HL-60 (cell line): ENCODE results near the gene PRICKLE4.

Source experiments
- DNase-seq, 2 experiments: peaks; one replicate each; pipeline ENCODE4 v3.0.0-alpha.2; 2010 to 2020; ENCODE audit warnings: low read depth in 1 of 2, low spot score in 1 of 2
- H3K27ac ChIP-seq: fragments of 250-450 bp; sonication (Bioruptor Pico); replicated peaks from 2 replicates; pipeline ENCODE4 v1.5.1; 2020; ENCODE audit warnings: mild to moderate bottlenecking, moderate library complexity
- H3K27me3 ChIP-seq: fragments of 250-450 bp; sonication (Bioruptor Pico); 2 replicates; pipeline ENCODE4 v1.5.1; 2021; ENCODE audit warnings: mild to moderate bottlenecking, moderate library complexity; ENCODE audit not compliant: insufficient read depth, poor library complexity, severe bottlenecking
- H3K4me3 ChIP-seq: replicated peaks from 2 replicates; pipeline ENCODE4 v1.5.1; 2011; ENCODE audit warnings: mild to moderate bottlenecking, control low read depth, low read length; ENCODE audit not compliant: insufficient read depth
- GABPA ChIP-seq: IDR thresholded peaks from 2 replicates; pipeline ENCODE4 v1.6.1; 2012; ENCODE audit warnings: low read depth
- POLR2AphosphoS5 ChIP-seq: IDR thresholded peaks from 2 replicates; pipeline ENCODE4 v1.6.1; 2012; ENCODE audit warnings: low read depth
- SPI1 ChIP-seq: IDR thresholded peaks from 2 replicates; pipeline ENCODE4 v1.6.1; 2012; ENCODE audit warnings: low read depth, mild to moderate bottlenecking, borderline replicate concordance
- TF ChIP-seq, protein P1 (sequence below): IDR thresholded peaks from 2 replicates; pipeline ENCODE4 v1.6.1; 2012; ENCODE audit warnings: low read depth; ENCODE audit not compliant: insufficient replicate concordance
- TF ChIP-seq, protein P2 (sequence below): IDR thresholded peaks from one replicate; pipeline ENCODE4 v1.5.1; 2011; ENCODE audit warnings: low read length, control low read depth, inconsistent platforms; ENCODE audit not compliant: insufficient read depth

Gene PRICKLE4

DNA sequence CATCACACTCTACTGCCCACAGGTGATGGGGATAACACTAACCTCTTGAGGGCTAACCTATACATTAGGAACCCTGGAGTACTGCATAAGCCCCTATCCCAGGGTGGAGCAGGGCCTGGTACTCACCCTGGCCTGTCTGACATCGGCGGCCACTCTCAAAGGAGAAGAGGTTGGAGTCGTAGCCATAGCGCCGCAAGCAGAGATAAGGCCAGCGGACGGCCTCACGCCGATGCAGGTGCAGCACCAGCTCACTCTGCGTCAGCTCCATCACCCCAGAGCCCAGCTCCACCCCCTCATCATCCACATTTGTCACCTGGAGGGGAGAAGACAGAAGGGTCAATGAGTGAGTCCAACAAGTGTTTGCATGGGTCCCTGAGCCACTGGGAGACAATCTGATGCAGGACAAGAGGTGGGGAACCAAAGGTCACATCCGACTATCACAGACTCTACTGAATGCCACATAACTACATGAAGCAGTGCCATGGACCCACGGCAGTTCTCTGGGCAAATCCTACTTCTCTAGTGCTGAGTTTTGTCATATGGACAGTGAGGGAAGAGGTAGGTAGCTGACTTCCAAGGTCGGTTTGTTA is 5.2 kb upstream of the PRICKLE4 start:
- no peak overlapping the region for H3K27ac ChIP-seq
- DNase-seq, result no peak
- no peaks in the 10 kb centered on the region for H3K27me3 ChIP-seq
- TF ChIP-seq SPI1 (no peak), POLR2AphosphoS5 (no peak), GABPA (no peak)
- TF ChIP-seq, protein P1, sequence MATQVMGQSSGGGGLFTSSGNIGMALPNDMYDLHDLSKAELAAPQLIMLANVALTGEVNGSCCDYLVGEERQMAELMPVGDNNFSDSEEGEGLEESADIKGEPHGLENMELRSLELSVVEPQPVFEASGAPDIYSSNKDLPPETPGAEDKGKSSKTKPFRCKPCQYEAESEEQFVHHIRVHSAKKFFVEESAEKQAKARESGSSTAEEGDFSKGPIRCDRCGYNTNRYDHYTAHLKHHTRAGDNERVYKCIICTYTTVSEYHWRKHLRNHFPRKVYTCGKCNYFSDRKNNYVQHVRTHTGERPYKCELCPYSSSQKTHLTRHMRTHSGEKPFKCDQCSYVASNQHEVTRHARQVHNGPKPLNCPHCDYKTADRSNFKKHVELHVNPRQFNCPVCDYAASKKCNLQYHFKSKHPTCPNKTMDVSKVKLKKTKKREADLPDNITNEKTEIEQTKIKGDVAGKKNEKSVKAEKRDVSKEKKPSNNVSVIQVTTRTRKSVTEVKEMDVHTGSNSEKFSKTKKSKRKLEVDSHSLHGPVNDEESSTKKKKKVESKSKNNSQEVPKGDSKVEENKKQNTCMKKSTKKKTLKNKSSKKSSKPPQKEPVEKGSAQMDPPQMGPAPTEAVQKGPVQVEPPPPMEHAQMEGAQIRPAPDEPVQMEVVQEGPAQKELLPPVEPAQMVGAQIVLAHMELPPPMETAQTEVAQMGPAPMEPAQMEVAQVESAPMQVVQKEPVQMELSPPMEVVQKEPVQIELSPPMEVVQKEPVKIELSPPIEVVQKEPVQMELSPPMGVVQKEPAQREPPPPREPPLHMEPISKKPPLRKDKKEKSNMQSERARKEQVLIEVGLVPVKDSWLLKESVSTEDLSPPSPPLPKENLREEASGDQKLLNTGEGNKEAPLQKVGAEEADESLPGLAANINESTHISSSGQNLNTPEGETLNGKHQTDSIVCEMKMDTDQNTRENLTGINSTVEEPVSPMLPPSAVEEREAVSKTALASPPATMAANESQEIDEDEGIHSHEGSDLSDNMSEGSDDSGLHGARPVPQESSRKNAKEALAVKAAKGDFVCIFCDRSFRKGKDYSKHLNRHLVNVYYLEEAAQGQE, result no peak
- TF ChIP-seq, protein P2, sequence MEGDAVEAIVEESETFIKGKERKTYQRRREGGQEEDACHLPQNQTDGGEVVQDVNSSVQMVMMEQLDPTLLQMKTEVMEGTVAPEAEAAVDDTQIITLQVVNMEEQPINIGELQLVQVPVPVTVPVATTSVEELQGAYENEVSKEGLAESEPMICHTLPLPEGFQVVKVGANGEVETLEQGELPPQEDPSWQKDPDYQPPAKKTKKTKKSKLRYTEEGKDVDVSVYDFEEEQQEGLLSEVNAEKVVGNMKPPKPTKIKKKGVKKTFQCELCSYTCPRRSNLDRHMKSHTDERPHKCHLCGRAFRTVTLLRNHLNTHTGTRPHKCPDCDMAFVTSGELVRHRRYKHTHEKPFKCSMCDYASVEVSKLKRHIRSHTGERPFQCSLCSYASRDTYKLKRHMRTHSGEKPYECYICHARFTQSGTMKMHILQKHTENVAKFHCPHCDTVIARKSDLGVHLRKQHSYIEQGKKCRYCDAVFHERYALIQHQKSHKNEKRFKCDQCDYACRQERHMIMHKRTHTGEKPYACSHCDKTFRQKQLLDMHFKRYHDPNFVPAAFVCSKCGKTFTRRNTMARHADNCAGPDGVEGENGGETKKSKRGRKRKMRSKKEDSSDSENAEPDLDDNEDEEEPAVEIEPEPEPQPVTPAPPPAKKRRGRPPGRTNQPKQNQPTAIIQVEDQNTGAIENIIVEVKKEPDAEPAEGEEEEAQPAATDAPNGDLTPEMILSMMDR, result no peak
- no peak overlapping the region for H3K4me3 ChIP-seq

DNA sequence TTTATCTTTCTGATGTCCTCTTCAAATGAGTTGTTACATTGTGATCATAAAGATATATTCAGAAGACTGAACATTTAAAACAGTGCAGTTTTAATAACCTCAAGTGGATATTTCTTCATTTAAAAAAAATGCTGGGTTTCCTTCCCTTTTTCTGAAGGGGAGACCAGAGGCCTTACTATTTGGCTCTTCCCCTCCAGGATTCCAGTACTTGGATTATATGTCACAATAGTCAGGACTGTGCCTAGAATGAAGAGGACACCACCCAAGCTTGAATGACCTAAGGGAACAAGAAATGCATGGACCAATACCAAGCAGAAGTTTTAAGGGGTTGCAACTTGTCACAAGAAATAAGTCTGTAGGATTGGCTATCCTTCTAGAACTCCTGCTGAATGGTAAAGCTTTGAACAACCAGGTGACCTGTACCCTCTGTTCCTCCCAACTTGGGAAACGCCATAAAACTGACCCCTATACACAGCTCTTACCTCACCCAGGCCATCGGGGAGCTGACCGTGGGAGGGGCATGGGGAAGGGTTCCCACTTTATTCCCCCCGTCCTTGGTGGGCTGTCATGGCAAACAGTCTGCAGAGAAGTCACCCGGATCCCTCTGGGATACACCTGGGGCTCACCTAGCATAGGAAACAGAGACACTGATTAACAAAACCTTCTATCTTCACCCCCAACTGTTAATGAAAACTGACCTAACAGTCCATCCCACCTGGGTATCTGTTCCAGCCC is 2.9 kb upstream of the PRICKLE4 start:
- DNase-seq, result peak in 1 of 2 experiments; percentile 41
- no peak overlapping the region for H3K4me3 ChIP-seq
- peak; percentile 48; the same call in 1 of the 2 replicates for TF ChIP-seq SPI1
- TF ChIP-seq, protein P2, result no peak
- TF ChIP-seq, protein P1, result no peak
- TF ChIP-seq GABPA, result no peak
- no peaks in the 10 kb centered on the region for H3K27me3 ChIP-seq
- H3K27ac ChIP-seq, result 0 out of 2 replicates have a peak overlapping the region, but pooled peaks have one; percentile 6

DNA sequence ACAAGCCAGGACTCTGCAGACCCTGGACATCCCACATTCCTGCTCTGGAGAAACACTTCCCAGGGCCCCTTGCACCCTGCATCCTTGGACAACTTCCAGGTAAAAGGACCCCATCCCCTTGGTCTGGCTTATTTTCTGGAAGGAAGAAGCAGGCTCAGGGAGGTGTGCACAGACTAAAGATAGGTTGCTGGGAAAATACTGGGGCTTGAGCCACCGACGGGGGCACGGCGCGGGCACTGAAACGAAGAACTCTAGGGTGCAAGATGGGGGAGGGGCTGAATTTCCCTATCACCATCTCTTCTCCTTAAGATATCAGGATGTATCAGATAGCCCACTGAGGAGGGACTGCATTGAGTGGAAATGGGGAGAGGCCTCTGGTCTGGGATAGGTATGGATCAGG is 1.7 kb upstream of the PRICKLE4 start:
- Histone ChIP-seq H3K27me3 (no peaks in the 10 kb centered on the region), H3K27ac (no peak overlapping the region), H3K4me3 (peak overlapping the region; percentile 76)
- TF ChIP-seq, protein P1, result no peak
- TF ChIP-seq GABPA (no peak), SPI1 (no peak), POLR2AphosphoS5 (no peak)
- TF ChIP-seq, protein P2, result no peak
- no peak for DNase-seq
